Mucosa of descending colon (tissue), 3 donors: ENCODE measurements around the gene LDLRAD4. TPM values are rescaled to one million over a fixed set of nuclear protein-coding genes. Genes with fewer than 3 reads are reported as not detected.
A peak's percentile ranks its signal among the peaks of the same experiment; 100 is the strongest.

Experiments used
- ATAC-seq: fragments of 200-7000 bp; cut with Tn5 transposase; one replicate; pipeline ENCODE4 v1.9.1; 2020; ENCODE audit warnings: mild to moderate bottlenecking, moderate library complexity
- DNase-seq, 3 donors: peaks; one replicate each; pipeline ENCODE4 v3.0.0-alpha.2; 2020
- H3K36me3 ChIP-seq: fragments of 200-600 bp; one replicate; pipeline ENCODE4 v1.8.0; 2021; ENCODE audit warnings: low read depth, mild to moderate bottlenecking
- H3K4me1 ChIP-seq: fragments of 200-600 bp; one replicate; pipeline ENCODE4 v1.8.0; 2021; ENCODE audit warnings: low read depth, mild to moderate bottlenecking
- H3K4me3 ChIP-seq: fragments of 200-600 bp; one replicate; pipeline ENCODE4 v1.8.0; 2021; ENCODE audit warnings: mild to moderate bottlenecking
- H3K9me3 ChIP-seq: fragments of 200-600 bp; one replicate; pipeline ENCODE4 v1.8.0; 2021; ENCODE audit warnings: mild to moderate bottlenecking
- intact Hi-C, 2 donors: fragments of 100-400 bp; cut with DNase I in 1 of 2; cut with micrococcal nuclease in 1 of 2; formaldehyde crosslinking; loops; one replicate each; pipeline versions ENCODE4 v1.11.0 to v1.11.1; 2022; cut with DNase I, micrococcal nuclease
- total RNA-seq, 3 donors: library from RNA; stranded (reverse); fragmentation: NEBNext Ultra II Directional in 2 of 3; extraction: Animal tissue kit (Norgen Biotek cat#: 25700) in 2 of 3; gene quantifications; one replicate each; pipeline versions ENCODE4 v1.2.1 to v1.2.4, GENCODE V29; 2021 to 2023
- TF ChIP-seq, protein P1 (sequence below): fragments of 200-600 bp; IDR thresholded peaks from one replicate; pipeline ENCODE4 v1.8.0; 2022; ENCODE audit warnings: antibody characterized with exemption, mild to moderate bottlenecking
- donor health status: DM: no; HTN: no; CAD: no; lungs with moderate emphysema.
- donor health status: DM: no; HTN: no; CAD: no.
- donor health status: DM: no; HTN: yes; CAD: no.

Gene LDLRAD4
- total RNA-seq, 3 donors from 2014 or later: 36.8 to 41.0 (median 37.4) TPM

DNA sequence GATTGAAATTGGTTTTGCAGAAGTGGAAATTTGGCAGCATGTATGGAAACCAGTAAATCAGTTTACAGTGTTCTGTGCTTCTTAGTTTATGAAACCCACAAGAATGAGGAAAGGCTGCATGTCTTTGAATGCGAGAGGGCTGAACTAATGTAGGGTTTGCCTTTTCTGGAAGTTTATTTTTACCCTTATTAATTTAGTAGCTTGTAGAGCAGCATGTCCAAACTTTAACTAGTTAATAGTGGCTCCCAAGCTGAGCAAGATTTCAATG, 50.4 kb downstream of the LDLRAD4 start:
- intact Hi-C loops: no loop called here
- no peak for ATAC-seq
- Histone ChIP-seq H3K4me3 (no peak overlapping the region), H3K9me3 (no peaks in the 10 kb centered on the region), H3K4me1 (no peaks in the 10 kb centered on the region), H3K36me3 (no peaks in the 10 kb centered on the region)
- DNase-seq: no peak
- TF ChIP-seq, protein P1, sequence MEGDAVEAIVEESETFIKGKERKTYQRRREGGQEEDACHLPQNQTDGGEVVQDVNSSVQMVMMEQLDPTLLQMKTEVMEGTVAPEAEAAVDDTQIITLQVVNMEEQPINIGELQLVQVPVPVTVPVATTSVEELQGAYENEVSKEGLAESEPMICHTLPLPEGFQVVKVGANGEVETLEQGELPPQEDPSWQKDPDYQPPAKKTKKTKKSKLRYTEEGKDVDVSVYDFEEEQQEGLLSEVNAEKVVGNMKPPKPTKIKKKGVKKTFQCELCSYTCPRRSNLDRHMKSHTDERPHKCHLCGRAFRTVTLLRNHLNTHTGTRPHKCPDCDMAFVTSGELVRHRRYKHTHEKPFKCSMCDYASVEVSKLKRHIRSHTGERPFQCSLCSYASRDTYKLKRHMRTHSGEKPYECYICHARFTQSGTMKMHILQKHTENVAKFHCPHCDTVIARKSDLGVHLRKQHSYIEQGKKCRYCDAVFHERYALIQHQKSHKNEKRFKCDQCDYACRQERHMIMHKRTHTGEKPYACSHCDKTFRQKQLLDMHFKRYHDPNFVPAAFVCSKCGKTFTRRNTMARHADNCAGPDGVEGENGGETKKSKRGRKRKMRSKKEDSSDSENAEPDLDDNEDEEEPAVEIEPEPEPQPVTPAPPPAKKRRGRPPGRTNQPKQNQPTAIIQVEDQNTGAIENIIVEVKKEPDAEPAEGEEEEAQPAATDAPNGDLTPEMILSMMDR: no peak

DNA sequence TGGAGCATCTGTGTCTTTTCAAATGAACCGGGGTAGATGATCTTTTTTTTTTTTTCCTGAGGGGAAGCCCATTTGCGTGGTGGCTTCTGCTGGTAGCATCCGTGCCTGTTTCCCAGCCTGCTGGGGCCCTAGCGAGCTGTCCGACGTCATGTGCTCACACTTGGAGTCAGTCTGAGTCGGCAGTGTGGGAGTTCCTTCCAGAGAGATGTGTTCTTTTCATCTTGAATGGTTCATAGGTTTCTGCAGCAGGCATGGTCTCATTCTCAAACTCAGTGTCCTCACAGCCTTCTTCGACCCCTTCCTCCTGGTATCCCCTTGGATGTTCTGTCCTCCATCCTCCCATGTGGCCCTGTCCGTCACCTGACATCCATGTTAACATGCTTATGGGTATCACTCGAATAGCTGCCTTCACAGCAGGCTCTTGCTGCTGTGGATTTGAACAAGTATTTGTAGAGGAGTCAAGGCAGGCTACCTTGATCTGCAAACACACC, 51.0 kb downstream of the LDLRAD4 start:
- intact Hi-C loops: no loop called here
- no peaks in the 10 kb centered on the region for H3K36me3 ChIP-seq
- no peak overlapping the region for H3K4me3 ChIP-seq
- no peaks in the 10 kb centered on the region for H3K9me3 ChIP-seq
- H3K4me1 ChIP-seq: no peaks in the 10 kb centered on the region
- DNase-seq: no peak
- TF ChIP-seq, protein P1: no peak
- ATAC-seq: peak; percentile 9

DNA sequence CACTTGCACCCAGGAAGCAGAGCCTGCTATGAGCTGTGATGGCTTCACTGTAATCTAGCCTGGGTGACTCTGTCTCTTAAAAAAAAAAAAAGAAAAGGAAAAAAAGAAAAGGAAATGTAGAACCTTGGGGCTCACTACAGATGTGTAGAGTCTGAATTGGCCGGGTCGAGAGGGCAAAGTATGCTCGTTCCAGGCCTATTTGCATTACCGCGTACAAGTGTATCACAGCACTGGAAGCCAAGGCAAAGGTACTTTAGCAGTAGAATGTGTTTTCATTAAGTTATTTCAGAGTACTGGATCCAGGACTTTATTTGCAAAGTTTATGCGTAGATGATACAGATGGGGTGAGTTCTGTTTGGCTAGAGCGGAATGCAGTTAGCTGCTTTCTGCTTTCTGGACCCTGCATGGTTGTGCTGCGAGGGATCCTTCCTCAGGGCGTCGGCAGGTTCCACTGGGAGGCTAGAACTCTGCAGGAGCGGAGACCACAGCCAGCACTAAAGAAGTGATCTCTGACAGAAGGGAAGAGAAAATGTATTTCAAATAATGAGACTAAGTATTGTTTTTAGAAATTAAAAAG, 51.8 kb downstream of the LDLRAD4 start:
- ATAC-seq (no peak), DNase-seq (no peak)
- H3K4me1 ChIP-seq: no peaks in the 10 kb centered on the region
- no peaks in the 10 kb centered on the region for H3K9me3 ChIP-seq
- intact Hi-C loops: no loop called here
- TF ChIP-seq, protein P1: no peak
- no peak overlapping the region for H3K4me3 ChIP-seq
- no peaks in the 10 kb centered on the region for H3K36me3 ChIP-seq

DNA sequence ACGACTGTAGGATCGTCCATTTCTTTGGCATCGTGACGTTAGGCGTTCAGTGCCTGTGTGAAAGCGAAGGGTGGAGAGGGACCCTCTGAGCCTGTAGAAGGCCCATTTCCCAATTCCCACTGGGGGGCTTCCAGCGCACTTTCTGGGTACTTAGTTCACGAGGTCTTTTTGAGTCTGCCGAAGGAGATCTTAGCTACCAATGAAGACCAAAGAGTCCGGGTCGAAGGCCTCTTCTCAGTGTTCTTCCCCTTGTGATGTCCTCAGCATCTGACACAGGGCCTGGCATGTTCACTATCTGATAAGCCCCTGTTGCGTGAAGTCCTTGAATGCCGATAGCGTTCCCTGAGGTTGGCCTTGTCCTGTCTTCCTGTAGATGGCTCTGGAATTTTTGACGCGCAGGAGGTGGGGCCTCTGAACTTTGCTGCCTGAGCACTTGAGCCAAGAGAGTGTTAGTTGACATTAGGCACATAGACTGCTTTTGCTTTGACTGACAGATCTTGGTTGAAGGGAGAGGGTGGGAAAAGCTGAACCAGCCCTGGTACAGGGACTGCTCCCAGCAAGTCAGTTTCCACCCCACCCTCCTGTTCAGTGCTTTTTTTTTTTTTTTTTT, 52.8 kb downstream of the LDLRAD4 start:
- H3K4me1 ChIP-seq: no peaks in the 10 kb centered on the region
- no peak for DNase-seq
- intact Hi-C loops: no loop called here

DNA sequence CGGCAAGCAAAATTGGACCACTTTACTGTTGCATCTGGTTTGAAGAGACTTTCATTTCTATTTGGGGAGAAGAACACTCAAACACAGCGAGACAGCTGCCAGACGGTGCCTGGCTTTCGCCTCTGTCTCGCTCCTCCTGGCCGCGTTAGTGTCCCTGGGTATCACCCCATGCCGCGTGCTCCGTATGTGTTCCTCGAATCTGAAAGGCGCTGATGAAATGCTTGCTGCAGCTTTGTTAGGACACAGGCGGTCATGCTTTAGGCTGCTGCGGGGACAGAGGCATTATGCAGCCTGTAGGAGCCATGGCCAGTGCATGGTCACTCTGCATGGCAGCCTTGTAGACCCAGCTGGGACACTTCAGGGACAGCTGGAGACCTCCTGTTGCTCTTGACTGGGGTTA, 53.9 kb downstream of the LDLRAD4 start:
- ATAC-seq (no peak), DNase-seq (no peak)
- no peaks in the 10 kb centered on the region for H3K9me3 ChIP-seq
- no peak overlapping the region for H3K4me3 ChIP-seq
- intact Hi-C loops: no loop called here
- H3K36me3 ChIP-seq: no peaks in the 10 kb centered on the region
- H3K4me1 ChIP-seq: no peaks in the 10 kb centered on the region
- TF ChIP-seq, protein P1: no peak

More for the DNA sequence above, 52.8 kb downstream of the LDLRAD4 start:
- no peak for ATAC-seq
- no peaks in the 10 kb centered on the region for H3K36me3 ChIP-seq
- no peaks in the 10 kb centered on the region for H3K9me3 ChIP-seq
- H3K4me3 ChIP-seq: no peak overlapping the region
- TF ChIP-seq, protein P1: no peak

DNA sequence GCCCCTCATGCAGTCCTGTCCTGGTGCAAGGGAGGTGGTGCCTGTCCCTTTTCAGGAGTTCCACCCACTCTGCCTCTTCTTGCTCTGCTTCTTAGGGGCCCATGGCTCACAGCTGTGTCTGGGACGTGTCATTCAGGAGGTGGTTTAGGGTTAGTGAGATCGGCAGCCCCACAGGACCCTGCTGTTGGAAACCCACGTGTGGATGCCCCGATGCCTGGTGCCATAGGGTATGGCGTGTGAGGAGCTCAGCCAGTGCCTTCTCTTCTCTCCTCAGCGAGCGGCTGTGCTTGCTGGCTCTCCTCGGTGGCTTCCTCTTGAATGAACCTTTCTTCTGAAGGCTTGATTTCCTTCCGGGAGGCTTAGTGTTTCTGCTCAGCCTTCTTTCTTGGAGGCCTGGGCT, 55.2 kb downstream of the LDLRAD4 start:
- H3K4me3 ChIP-seq: no peak overlapping the region
- H3K36me3 ChIP-seq: no peaks in the 10 kb centered on the region
- ATAC-seq (peak; percentile 30), DNase-seq (no peak)
- H3K4me1 ChIP-seq: no peaks in the 10 kb centered on the region
- intact Hi-C loops: no loop called here
- TF ChIP-seq, protein P1: no peak
- no peaks in the 10 kb centered on the region for H3K9me3 ChIP-seq
